ENCODE results near the gene TRIM6.
A peak's percentile ranks its signal among the peaks of the same experiment; 100 is the strongest.

DNA sequence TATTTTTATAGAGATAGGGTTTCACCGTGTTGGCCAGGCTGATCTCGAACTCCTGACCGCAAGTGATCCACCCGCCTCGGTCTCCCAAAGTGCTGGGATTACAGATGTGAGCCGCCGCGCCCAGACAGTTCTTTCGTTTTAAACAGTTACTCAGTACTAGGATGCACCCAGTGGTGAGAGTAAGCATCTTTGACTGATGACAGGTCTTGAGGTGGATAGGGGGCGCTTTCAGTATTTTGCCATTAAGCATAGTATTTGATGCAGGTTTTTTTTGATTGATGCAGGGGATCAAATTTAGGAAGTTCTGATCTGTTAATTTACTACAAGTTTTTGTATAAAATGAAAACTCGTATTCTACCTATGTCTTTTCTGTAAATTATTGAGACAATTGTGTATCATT is 15.2 kb downstream of the TRIM6 start:
- TF ChIP-seq, protein P1, sequence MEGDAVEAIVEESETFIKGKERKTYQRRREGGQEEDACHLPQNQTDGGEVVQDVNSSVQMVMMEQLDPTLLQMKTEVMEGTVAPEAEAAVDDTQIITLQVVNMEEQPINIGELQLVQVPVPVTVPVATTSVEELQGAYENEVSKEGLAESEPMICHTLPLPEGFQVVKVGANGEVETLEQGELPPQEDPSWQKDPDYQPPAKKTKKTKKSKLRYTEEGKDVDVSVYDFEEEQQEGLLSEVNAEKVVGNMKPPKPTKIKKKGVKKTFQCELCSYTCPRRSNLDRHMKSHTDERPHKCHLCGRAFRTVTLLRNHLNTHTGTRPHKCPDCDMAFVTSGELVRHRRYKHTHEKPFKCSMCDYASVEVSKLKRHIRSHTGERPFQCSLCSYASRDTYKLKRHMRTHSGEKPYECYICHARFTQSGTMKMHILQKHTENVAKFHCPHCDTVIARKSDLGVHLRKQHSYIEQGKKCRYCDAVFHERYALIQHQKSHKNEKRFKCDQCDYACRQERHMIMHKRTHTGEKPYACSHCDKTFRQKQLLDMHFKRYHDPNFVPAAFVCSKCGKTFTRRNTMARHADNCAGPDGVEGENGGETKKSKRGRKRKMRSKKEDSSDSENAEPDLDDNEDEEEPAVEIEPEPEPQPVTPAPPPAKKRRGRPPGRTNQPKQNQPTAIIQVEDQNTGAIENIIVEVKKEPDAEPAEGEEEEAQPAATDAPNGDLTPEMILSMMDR (IDR thresholded peaks at IDR 0.05), result peak; percentile 38
- no peak for TF ChIP-seq CHD2 (IDR thresholded peaks at IDR 0.05; ENCODE audit: low read length, partially characterized antibody)
- TF ChIP-seq ZFP36 (IDR thresholded peaks at IDR 0.05; ENCODE audit: borderline replicate concordance, partially characterized antibody), result no peak
- no peak for TF ChIP-seq JUN (IDR thresholded peaks at IDR 0.05)
- TF ChIP-seq PHF8 (IDR thresholded peaks at IDR 0.05; ENCODE audit: borderline replicate concordance, low read depth), result no peak
- no peak for TF ChIP-seq POLR2A (IDR thresholded peaks at IDR 0.05; ENCODE audit: low read length)
- no peak for TF ChIP-seq POLR2AphosphoS2 (conservative IDR thresholded peaks at IDR 0.05; ENCODE audit: low read length)
- no peak for TF ChIP-seq HDAC2 (IDR thresholded peaks at IDR 0.05)
- TF ChIP-seq, protein P2, sequence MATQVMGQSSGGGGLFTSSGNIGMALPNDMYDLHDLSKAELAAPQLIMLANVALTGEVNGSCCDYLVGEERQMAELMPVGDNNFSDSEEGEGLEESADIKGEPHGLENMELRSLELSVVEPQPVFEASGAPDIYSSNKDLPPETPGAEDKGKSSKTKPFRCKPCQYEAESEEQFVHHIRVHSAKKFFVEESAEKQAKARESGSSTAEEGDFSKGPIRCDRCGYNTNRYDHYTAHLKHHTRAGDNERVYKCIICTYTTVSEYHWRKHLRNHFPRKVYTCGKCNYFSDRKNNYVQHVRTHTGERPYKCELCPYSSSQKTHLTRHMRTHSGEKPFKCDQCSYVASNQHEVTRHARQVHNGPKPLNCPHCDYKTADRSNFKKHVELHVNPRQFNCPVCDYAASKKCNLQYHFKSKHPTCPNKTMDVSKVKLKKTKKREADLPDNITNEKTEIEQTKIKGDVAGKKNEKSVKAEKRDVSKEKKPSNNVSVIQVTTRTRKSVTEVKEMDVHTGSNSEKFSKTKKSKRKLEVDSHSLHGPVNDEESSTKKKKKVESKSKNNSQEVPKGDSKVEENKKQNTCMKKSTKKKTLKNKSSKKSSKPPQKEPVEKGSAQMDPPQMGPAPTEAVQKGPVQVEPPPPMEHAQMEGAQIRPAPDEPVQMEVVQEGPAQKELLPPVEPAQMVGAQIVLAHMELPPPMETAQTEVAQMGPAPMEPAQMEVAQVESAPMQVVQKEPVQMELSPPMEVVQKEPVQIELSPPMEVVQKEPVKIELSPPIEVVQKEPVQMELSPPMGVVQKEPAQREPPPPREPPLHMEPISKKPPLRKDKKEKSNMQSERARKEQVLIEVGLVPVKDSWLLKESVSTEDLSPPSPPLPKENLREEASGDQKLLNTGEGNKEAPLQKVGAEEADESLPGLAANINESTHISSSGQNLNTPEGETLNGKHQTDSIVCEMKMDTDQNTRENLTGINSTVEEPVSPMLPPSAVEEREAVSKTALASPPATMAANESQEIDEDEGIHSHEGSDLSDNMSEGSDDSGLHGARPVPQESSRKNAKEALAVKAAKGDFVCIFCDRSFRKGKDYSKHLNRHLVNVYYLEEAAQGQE (IDR thresholded peaks at IDR 0.05), result no peak
- no peak for TF ChIP-seq FOSB (CRISPR knock-in tag; IDR thresholded peaks at IDR 0.05)
- TF ChIP-seq, protein P3, sequence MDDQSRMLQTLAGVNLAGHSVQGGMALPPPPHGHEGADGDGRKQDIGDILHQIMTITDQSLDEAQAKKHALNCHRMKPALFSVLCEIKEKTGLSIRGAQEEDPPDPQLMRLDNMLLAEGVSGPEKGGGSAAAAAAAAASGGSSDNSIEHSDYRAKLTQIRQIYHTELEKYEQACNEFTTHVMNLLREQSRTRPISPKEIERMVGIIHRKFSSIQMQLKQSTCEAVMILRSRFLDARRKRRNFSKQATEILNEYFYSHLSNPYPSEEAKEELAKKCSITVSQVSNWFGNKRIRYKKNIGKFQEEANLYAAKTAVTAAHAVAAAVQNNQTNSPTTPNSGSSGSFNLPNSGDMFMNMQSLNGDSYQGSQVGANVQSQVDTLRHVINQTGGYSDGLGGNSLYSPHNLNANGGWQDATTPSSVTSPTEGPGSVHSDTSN (IDR thresholded peaks at IDR 0.05), result no peak
